Neural progenitor cell (in vitro differentiated cells): ENCODE data around the gene PINLYP.
"Not testable (repeated sequence)": the region's sequence is repeated elsewhere in the genome, so short reads cannot be mapped to it uniquely, and the experiment has no call there.

Experiments
- EZH2 ChIP-seq: fragments of 200-600 bp; sonication (generic); IDR thresholded peaks from 2 replicates; pipeline ENCODE4 v1.6.1; 2017; ENCODE audit warnings: antibody characterized with exemption, mild to moderate bottlenecking, moderate library complexity
- TF ChIP-seq, protein P1 (sequence below): fragments of 200-600 bp; sonication (generic); IDR thresholded peaks from 2 replicates; pipeline ENCODE4 v1.5.1; 2017; ENCODE audit warnings: antibody characterized with exemption, mild to moderate bottlenecking

DNA sequence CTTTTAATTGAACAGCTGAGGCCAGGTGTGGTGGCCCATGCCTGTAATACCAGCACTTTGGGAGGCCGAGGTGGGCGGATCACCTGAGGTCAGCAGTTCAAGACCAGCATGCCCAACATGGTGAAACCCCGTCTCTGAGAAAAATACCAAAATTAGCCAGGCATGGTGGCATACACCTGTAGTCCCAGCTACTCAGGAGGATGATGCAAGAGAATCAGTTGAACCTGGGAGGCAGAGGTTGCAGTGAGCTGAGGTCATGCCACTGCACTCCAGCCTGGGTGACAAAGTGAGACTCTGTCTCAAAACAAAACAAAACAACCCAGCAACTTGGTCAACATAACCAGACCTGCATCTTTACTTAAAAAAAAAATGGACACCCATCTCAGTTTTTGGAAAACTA lies 11.4 kb downstream of the PINLYP start:
- TF ChIP-seq, protein P1, sequence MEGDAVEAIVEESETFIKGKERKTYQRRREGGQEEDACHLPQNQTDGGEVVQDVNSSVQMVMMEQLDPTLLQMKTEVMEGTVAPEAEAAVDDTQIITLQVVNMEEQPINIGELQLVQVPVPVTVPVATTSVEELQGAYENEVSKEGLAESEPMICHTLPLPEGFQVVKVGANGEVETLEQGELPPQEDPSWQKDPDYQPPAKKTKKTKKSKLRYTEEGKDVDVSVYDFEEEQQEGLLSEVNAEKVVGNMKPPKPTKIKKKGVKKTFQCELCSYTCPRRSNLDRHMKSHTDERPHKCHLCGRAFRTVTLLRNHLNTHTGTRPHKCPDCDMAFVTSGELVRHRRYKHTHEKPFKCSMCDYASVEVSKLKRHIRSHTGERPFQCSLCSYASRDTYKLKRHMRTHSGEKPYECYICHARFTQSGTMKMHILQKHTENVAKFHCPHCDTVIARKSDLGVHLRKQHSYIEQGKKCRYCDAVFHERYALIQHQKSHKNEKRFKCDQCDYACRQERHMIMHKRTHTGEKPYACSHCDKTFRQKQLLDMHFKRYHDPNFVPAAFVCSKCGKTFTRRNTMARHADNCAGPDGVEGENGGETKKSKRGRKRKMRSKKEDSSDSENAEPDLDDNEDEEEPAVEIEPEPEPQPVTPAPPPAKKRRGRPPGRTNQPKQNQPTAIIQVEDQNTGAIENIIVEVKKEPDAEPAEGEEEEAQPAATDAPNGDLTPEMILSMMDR = not testable (repeated sequence)
- not testable (repeated sequence) for TF ChIP-seq EZH2
